Measurements from ENCODE around the gene COMT. TPM values are rescaled to one million over a fixed set of nuclear protein-coding genes. Genes with fewer than 3 reads are reported as not detected.

Gene COMT
- total and polyA plus RNA-seq, 9 donors = 61.9 to 104 (median 81.3) TPM

Other genes with a start within 250 kb of the COMT start
- gene SEPTIN5, start 227.3 kb upstream of the COMT start, total RNA-seq = 67.6 TPM
- 100 to 1,000 TPM in 6 of 8 donors, 10 to 100 TPM in 2; 91.3 to 122 (median 106) TPM for gene SEPTIN5, start 227.3 kb upstream of the COMT start, polyA plus RNA-seq (ENCODE audit: insufficient read depth in 1 of 8, insufficient read length in 8 of 8, low replicate concordance in 1 of 8)
- gene GP1BB, start 218.2 kb upstream of the COMT start, total RNA-seq = 13.7 TPM
- gene GP1BB, start 218.2 kb upstream of the COMT start, polyA plus RNA-seq (ENCODE audit: insufficient read depth in 1 of 8, insufficient read length in 8 of 8, low replicate concordance in 1 of 8) = 10 to 100 TPM in 4 of 8 donors, 1 to 10 TPM in 4; 7.9 to 25.2 (median 10.9) TPM
- 7.2 TPM for gene TBX1, start 181.0 kb upstream of the COMT start, total RNA-seq
- gene TBX1, start 181.0 kb upstream of the COMT start, polyA plus RNA-seq (ENCODE audit: insufficient read depth in 1 of 8, insufficient read length in 8 of 8, low replicate concordance in 1 of 8) = 10 to 100 TPM in 6 of 8 donors, 1 to 10 TPM in 2; 8.7 to 50.3 (median 18.0) TPM
- gene GNB1L, start 86.9 kb upstream of the COMT start, total RNA-seq = 4.6 TPM
- 1 to 10 TPM; 3.0 to 6.9 (median 4.5) TPM for gene GNB1L, start 86.9 kb upstream of the COMT start, polyA plus RNA-seq (ENCODE audit: insufficient read depth in 1 of 8, insufficient read length in 8 of 8, low replicate concordance in 1 of 8)
- 12.7 TPM for gene RTL10, start 86.9 kb upstream of the COMT start, total RNA-seq
- 10 to 100 TPM; 10.8 to 15.8 (median 12.6) TPM for gene RTL10, start 86.9 kb upstream of the COMT start, polyA plus RNA-seq (ENCODE audit: insufficient read depth in 1 of 8, insufficient read length in 8 of 8, low replicate concordance in 1 of 8)
- gene TXNRD2, start within 50 bp of the COMT start, total RNA-seq = 17.0 TPM
- 10 to 100 TPM; 14.1 to 21.5 (median 17.9) TPM for gene TXNRD2, start within 50 bp of the COMT start, polyA plus RNA-seq (ENCODE audit: insufficient read depth in 1 of 8, insufficient read length in 8 of 8, low replicate concordance in 1 of 8)
- gene ARVCF, start 75.1 kb downstream of the COMT start, total RNA-seq = 62.5 TPM
- 100 to 1,000 TPM in 2 of 8 donors, 10 to 100 TPM in 6; 55.5 to 117 (median 88.9) TPM for gene ARVCF, start 75.1 kb downstream of the COMT start, polyA plus RNA-seq (ENCODE audit: insufficient read depth in 1 of 8, insufficient read length in 8 of 8, low replicate concordance in 1 of 8)
- gene TANGO2, start 79.3 kb downstream of the COMT start, total RNA-seq = 10.9 TPM
- gene TANGO2, start 79.3 kb downstream of the COMT start, polyA plus RNA-seq (ENCODE audit: insufficient read depth in 1 of 8, insufficient read length in 8 of 8, low replicate concordance in 1 of 8) = 10 to 100 TPM in 3 of 8 donors, 1 to 10 TPM in 5; 7.7 to 11.6 (median 9.0) TPM
- 27.1 TPM for gene DGCR8, start 138.5 kb downstream of the COMT start, total RNA-seq
- gene DGCR8, start 138.5 kb downstream of the COMT start, polyA plus RNA-seq (ENCODE audit: insufficient read depth in 1 of 8, insufficient read length in 8 of 8, low replicate concordance in 1 of 8) = 10 to 100 TPM; 31.7 to 48.7 (median 39.6) TPM
- gene RANBP1, start 174.3 kb downstream of the COMT start, total RNA-seq = 129 TPM
- 100 to 1,000 TPM; 106 to 127 (median 115) TPM for gene RANBP1, start 174.3 kb downstream of the COMT start, polyA plus RNA-seq (ENCODE audit: insufficient read depth in 1 of 8, insufficient read length in 8 of 8, low replicate concordance in 1 of 8)
- gene TRMT2A, start 175.5 kb downstream of the COMT start, total RNA-seq = 44.2 TPM
- 10 to 100 TPM; 32.2 to 54.6 (median 47.1) TPM for gene TRMT2A, start 175.5 kb downstream of the COMT start, polyA plus RNA-seq (ENCODE audit: insufficient read depth in 1 of 8, insufficient read length in 8 of 8, low replicate concordance in 1 of 8)
- gene ZDHHC8, start 190.0 kb downstream of the COMT start, total RNA-seq = 13.7 TPM
- gene ZDHHC8, start 190.0 kb downstream of the COMT start, polyA plus RNA-seq (ENCODE audit: insufficient read depth in 1 of 8, insufficient read length in 8 of 8, low replicate concordance in 1 of 8) = 10 to 100 TPM; 34.8 to 52.8 (median 42.7) TPM
- 0.93 TPM for gene CCDC188, start 209.3 kb downstream of the COMT start, total RNA-seq
- gene CCDC188, start 209.3 kb downstream of the COMT start, polyA plus RNA-seq (ENCODE audit: insufficient read depth in 1 of 8, insufficient read length in 8 of 8, low replicate concordance in 1 of 8) = 1 to 10 TPM in 6 of 8 donors, under 1 TPM in 2; 0.84 to 2.8 (median 1.7) TPM

All from muscle of leg (tissue), 9 donors.